IMR-90 (cell line): ENCODE results near the gene PDGFA.

Source experiments
- BHLHE40 ChIP-seq: fragments of 150-350 bp; IDR thresholded peaks from 2 replicates; pipeline ENCODE4 v1.6.1; 2016; ENCODE audit warnings: mild to moderate bottlenecking, low read depth, low read length
- MXI1 ChIP-seq: IDR thresholded peaks from 2 replicates; pipeline ENCODE4 v1.6.1; 2012; ENCODE audit warnings: low read depth, mild to moderate bottlenecking, low read length, moderate library complexity, borderline replicate concordance
- POLR2A ChIP-seq: IDR thresholded peaks from 2 replicates; pipeline ENCODE4 v1.6.1; 2012; ENCODE audit warnings: mild to moderate bottlenecking, low read depth, low read length
- RFX5 ChIP-seq: IDR thresholded peaks from 2 replicates; pipeline ENCODE4 v1.8.0; 2012; ENCODE audit warnings: low read depth, mild to moderate bottlenecking, low read length, moderate library complexity
- SMC3 ChIP-seq: fragments of 150-350 bp; IDR thresholded peaks from 2 replicates; pipeline ENCODE4 v1.6.1; 2016; ENCODE audit warnings: low read depth, mild to moderate bottlenecking, antibody characterized with exemption, low read length, moderate library complexity
- TF ChIP-seq, protein P1 (sequence below): conservative IDR thresholded peaks from 2 replicates; pipeline ENCODE4 v1.5.1; 2012; ENCODE audit warnings: mild to moderate bottlenecking, low read depth, low read length, improper control_type of control experiment

DNA sequence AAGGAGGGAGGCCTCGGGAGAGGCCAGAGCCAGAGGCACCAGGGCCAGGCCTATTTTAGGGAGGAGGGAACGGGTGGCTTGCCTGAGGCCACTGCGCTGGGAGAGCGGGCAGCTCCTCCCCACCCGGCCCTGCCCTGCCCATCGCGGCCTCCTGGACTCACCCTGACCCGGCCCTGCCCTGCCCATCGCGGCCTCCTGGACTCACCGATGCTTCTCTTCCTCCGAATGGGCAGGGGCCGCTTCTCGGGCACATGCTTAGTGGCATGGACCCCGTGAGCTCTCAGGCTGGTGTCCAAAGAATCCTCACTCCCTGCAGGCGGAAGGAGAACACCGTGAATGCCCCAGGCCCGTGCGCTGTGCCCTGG lies 7.5 kb downstream of the PDGFA start:
- TF ChIP-seq SMC3 (no peak), MXI1 (no peak), BHLHE40 (no peak), RFX5 (no peak), POLR2A (no peak)
- TF ChIP-seq, protein P1, sequence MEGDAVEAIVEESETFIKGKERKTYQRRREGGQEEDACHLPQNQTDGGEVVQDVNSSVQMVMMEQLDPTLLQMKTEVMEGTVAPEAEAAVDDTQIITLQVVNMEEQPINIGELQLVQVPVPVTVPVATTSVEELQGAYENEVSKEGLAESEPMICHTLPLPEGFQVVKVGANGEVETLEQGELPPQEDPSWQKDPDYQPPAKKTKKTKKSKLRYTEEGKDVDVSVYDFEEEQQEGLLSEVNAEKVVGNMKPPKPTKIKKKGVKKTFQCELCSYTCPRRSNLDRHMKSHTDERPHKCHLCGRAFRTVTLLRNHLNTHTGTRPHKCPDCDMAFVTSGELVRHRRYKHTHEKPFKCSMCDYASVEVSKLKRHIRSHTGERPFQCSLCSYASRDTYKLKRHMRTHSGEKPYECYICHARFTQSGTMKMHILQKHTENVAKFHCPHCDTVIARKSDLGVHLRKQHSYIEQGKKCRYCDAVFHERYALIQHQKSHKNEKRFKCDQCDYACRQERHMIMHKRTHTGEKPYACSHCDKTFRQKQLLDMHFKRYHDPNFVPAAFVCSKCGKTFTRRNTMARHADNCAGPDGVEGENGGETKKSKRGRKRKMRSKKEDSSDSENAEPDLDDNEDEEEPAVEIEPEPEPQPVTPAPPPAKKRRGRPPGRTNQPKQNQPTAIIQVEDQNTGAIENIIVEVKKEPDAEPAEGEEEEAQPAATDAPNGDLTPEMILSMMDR: no peak
